Ovary (tissue), 3 donors: ENCODE results near the gene RAB8A.

ENCODE experiments used
- CTCF ChIP-seq, 3 donors: fragments of 450-650 bp in 2 of 3; fragments of 200-600 bp in 1 of 3; IDR thresholded peaks; one replicate each; pipeline versions ENCODE4 v1.5.1 to v1.8.0; 2016 to 2022; ENCODE audit warnings: antibody characterized with exemption in 3 of 3, mild to moderate bottlenecking in 1 of 3
- EP300 ChIP-seq: sonication (generic); formaldehyde crosslinking; IDR thresholded peaks from one replicate; pipeline ENCODE4 v1.6.1; 2017; ENCODE audit warnings: antibody characterized with exemption
- POLR2A ChIP-seq: fragments of 450-650 bp; IDR thresholded peaks from one replicate; pipeline ENCODE4 v1.6.1; 2017; ENCODE audit warnings: antibody characterized with exemption, mild to moderate bottlenecking, moderate library complexity
- donor health status: DM: no; HTN: no; CAD: no.

- no peak for TF ChIP-seq CTCF (IDR thresholded peaks at IDR 0.05)
- no peak for TF ChIP-seq POLR2A
- TF ChIP-seq EP300, result no peak
These were observed 48.0 kb downstream of the RAB8A start for GRCh38 chr19:16159655-16160054.
